Erythroblast (primary cell): ENCODE results near the gene RAB13.

Experiments
- GATA1 ChIP-seq: IDR thresholded peaks from 2 replicates; pipeline ENCODE4 v1.6.1; 2011; ENCODE audit warnings: low read depth, mild to moderate bottlenecking, control low read depth, low read length, moderate library complexity
- POLR2A ChIP-seq: IDR thresholded peaks from 2 replicates; pipeline ENCODE4 v1.6.1; 2011; ENCODE audit warnings: mild to moderate bottlenecking, low read length

DNA sequence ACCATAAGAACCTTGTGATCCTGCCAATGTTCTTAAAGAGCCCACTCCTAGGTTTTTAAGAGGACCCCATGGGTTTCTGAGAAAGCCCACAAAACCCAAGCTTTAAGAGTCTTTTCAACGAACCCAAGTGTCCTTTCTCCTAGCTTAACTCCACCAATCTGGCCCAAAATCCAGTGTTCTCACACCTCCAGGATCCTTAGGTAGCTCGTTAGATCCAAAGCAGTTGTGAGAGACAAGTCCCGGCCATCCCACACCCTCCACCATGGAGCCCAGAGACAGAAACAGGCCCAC, 41.4 kb downstream of the RAB13 start:
- no peak for TF ChIP-seq POLR2A
- no peak for TF ChIP-seq GATA1
